IPS DF 4.7 (cell line): ENCODE data around the gene TRIAP1.
"Not testable (repeated sequence)": the region's sequence is repeated elsewhere in the genome, so short reads cannot be mapped to it uniquely, and the experiment has no call there.

Source experiments
- DNase-seq: peaks from one replicate; pipeline ENCODE4 v3.0.0-alpha.2; 2013; ENCODE audit warnings: low spot score; ENCODE audit errors: extremely low read depth

TRIAP1 gene

GRCh38 chr12:120445911-120446843 lies at the start of gene TRIAP1, which contains the start of gene GATC:
TSS of gene TRIAP1 (minus strand) at chr12:120446384. CDS start at chr12:120446372, 12 bp downstream.
TSS of gene GATC (plus strand) at chr12:120446444. CDS start at chr12:120446481, 37 bp downstream.
- DNase-seq: no peak

GRCh38 chr12:120495186-120495730 lies 49.1 kb upstream of the TRIAP1 start:
- no peak for DNase-seq

- DNase-seq: no peak
Observed at GRCh38 chr12:120490833-120491512, 44.8 kb upstream of the TRIAP1 start.

GRCh38 chr12:120490325-120490724 lies 44.1 kb upstream of the TRIAP1 start:
- no peak for DNase-seq

- DNase-seq: no peak
Observed at GRCh38 chr12:120489018-120489417, 42.8 kb upstream of the TRIAP1 start.

- DNase-seq: no peak
Observed at GRCh38 chr12:120488057-120488640, 42.0 kb upstream of the TRIAP1 start.

GRCh38 chr12:120487552-120487951 lies 41.4 kb upstream of the TRIAP1 start:
- not testable (repeated sequence) for DNase-seq

GRCh38 chr12:120485961-120486881 lies 40.0 kb upstream of the TRIAP1 start:
- DNase-seq: no peak

GRCh38 chr12:120483621-120484020 lies 37.4 kb upstream of the TRIAP1 start:
- DNase-seq: no peak

GRCh38 chr12:120481022-120481767 lies 35.0 kb upstream of the TRIAP1 start:
- no peak for DNase-seq

GRCh38 chr12:120480211-120480610 lies 34.0 kb upstream of the TRIAP1 start:
- DNase-seq: no peak

- no peak for DNase-seq
Observed at GRCh38 chr12:120479458-120479857, 33.3 kb upstream of the TRIAP1 start.

- DNase-seq: no peak
Observed at GRCh38 chr12:120475643-120476042, 29.5 kb upstream of the TRIAP1 start.

- DNase-seq: no peak
Observed at GRCh38 chr12:120474616-120474960, 28.4 kb upstream of the TRIAP1 start.

GRCh38 chr12:120473807-120474615 lies 27.8 kb upstream of the TRIAP1 start:
- no peak for DNase-seq

- DNase-seq: no peak
Observed at GRCh38 chr12:120472521-120472920, 26.3 kb upstream of the TRIAP1 start.

- no peak for DNase-seq
Observed at GRCh38 chr12:120470150-120470784, 24.1 kb upstream of the TRIAP1 start.

GRCh38 chr12:120469450-120470149 lies 23.4 kb upstream of the TRIAP1 start, which contains the start of gene SRSF9:
TSS of gene SRSF9 (minus strand) at chr12:120469748. CDS start at chr12:120469609, 139 bp downstream.
- peak; percentile 88 for DNase-seq
